Tibial nerve (tissue), 4 donors: ENCODE measurements around the gene BAD. TPM values are rescaled to one million over a fixed set of nuclear protein-coding genes. Genes with fewer than 3 reads are reported as not detected.

Experiments
- DNase-seq, 2 donors: peaks; one replicate each; pipeline ENCODE4 v3.0.0-alpha.2; 2019; ENCODE audit warnings: low spot score in 2 of 2
- H3K27ac ChIP-seq, 4 donors: fragments of 200-600 bp; sonication (generic) in 3 of 4; one replicate each; pipeline ENCODE4 v1.5.1; 2017 to 2019; ENCODE audit warnings: mild to moderate bottlenecking in 1 of 4
- H3K27me3 ChIP-seq, 2 donors: fragments of 200-600 bp; sonication (generic) in 1 of 2; one replicate each; pipeline versions ENCODE4 v1.5.1 to v1.6.0; 2017 to 2019
- H3K36me3 ChIP-seq, 3 donors: fragments of 200-600 bp; sonication (generic); one replicate each; pipeline ENCODE4 v1.5.1; 2018 to 2019
- H3K4me1 ChIP-seq, 4 donors: fragments of 200-600 bp; sonication (generic) in 3 of 4; one replicate each; pipeline ENCODE4 v1.5.1; 2017 to 2019
- H3K4me3 ChIP-seq, 4 donors: fragments of 200-600 bp; sonication (generic) in 3 of 4; one replicate each; pipeline ENCODE4 v1.5.1; 2017 to 2019; ENCODE audit warnings: mild to moderate bottlenecking in 1 of 4, moderate library complexity in 1 of 4
- H3K9me3 ChIP-seq, 4 donors: fragments of 200-600 bp; sonication (generic) in 3 of 4; one replicate each; pipeline ENCODE4 v1.5.1; 2017 to 2019
- CTCF ChIP-seq, 5 experiments: fragments of 200-600 bp in 3 of 5; fragments of 450-650 bp in 2 of 5; sonication (generic) in 3 of 5; IDR thresholded peaks; one replicate each; pipeline ENCODE4 v1.5.1; 2016 to 2019; ENCODE audit warnings: antibody characterized with exemption in 5 of 5, mild to moderate bottlenecking in 3 of 5, moderate library complexity in 2 of 5
- EP300 ChIP-seq, 2 donors: sonication (generic); formaldehyde crosslinking; IDR thresholded peaks; one replicate each; pipeline ENCODE4 v1.6.1; 2017; ENCODE audit warnings: antibody characterized with exemption in 2 of 2, mild to moderate bottlenecking in 1 of 2
- POLR2A ChIP-seq, 2 donors: fragments of 450-650 bp; IDR thresholded peaks; one replicate each; pipeline ENCODE4 v1.6.1; 2017; ENCODE audit warnings: antibody characterized with exemption in 2 of 2, mild to moderate bottlenecking in 2 of 2, moderate library complexity in 2 of 2
- WGBS, 2 donors: methylation state at CpG; one replicate each; pipeline ENCODE4 v1.1.5; 2018; 5-methylcytosine and 5-hydroxymethylcytosine counted together
- total RNA-seq, 4 donors: library from RNA; depleted of rRNA; stranded (reverse); fragments of >200 nt; gene quantifications; one replicate each; pipeline ENCODE4 v1.1.0, GENCODE V29; 2016

The BAD gene
- total RNA-seq, 4 donors from 2014 or later, result 110 to 143 (median 124) TPM

GRCh38 chr11:64304316-64305072, 20.0 kb upstream of the BAD start:
- peaks cover 0 to 45% of the 10 kb centered on the region in 2 donors for H3K27me3 ChIP-seq
- H3K4me3 ChIP-seq, result peak overlapping the region; percentile 55 to 85 (median 72)
- H3K4me1 ChIP-seq, result peaks cover 0 to 47% (median 27%) of the 10 kb centered on the region in 4 donors
- no peaks in the 10 kb centered on the region for H3K9me3 ChIP-seq
- TF ChIP-seq POLR2A (IDR thresholded peaks at IDR 0.05), result no peak
- peak; percentile 81 to 93 (median 84) for TF ChIP-seq CTCF (IDR thresholded peaks at IDR 0.05)
- TF ChIP-seq EP300 (IDR thresholded peaks at IDR 0.05), result peak in 1 of 2 donors; percentile 31
- DNase-seq, result peak; percentile 87 to 94
- peaks cover 0 to 10% (median 0%) of the 10 kb centered on the region in 3 donors for H3K36me3 ChIP-seq
- 1% methylated on average over 38 to 40 of the region's 46 CpGs for WGBS, 2 donors
- peak overlapping the region; percentile 55 to 92 (median 85) for H3K27ac ChIP-seq

- peaks cover 0 to 9% (median 0%) of the 10 kb centered on the region in 3 donors for H3K36me3 ChIP-seq
- H3K27me3 ChIP-seq, result peaks cover 2 to 50% of the 10 kb centered on the region in 2 donors
- WGBS, 2 donors, result 51 to 54% methylated on average over 5 of the region's 5 CpGs
- TF ChIP-seq CTCF (IDR thresholded peaks at IDR 0.05) (no peak), EP300 (IDR thresholded peaks at IDR 0.05) (no peak), POLR2A (IDR thresholded peaks at IDR 0.05) (no peak)
- no peaks in the 10 kb centered on the region for H3K9me3 ChIP-seq
- peak overlapping the region; percentile 55 to 92 (median 85) for H3K27ac ChIP-seq
- H3K4me3 ChIP-seq, result peak overlapping the region in 3 of 4 donors; percentile 68 to 85 (median 76)
- peaks cover 0 to 52% (median 32%) of the 10 kb centered on the region in 4 donors for H3K4me1 ChIP-seq
- DNase-seq, result no peak
These were observed 19.5 kb upstream of the BAD start for GRCh38 chr11:64304032-64304315.

- no peak for DNase-seq
- H3K27me3 ChIP-seq, result peaks cover 2 to 56% of the 10 kb centered on the region in 2 donors
- peak overlapping the region in 1 of 4 donors; percentile 88 for H3K27ac ChIP-seq
- peaks cover 0 to 54% (median 32%) of the 10 kb centered on the region in 4 donors for H3K4me1 ChIP-seq
- TF ChIP-seq POLR2A (IDR thresholded peaks at IDR 0.05) (no peak), EP300 (IDR thresholded peaks at IDR 0.05) (no peak), CTCF (IDR thresholded peaks at IDR 0.05) (no peak)
- no peaks in the 10 kb centered on the region for H3K9me3 ChIP-seq
- H3K4me3 ChIP-seq, result no peak overlapping the region
- 78 to 87% methylated on average over 10 to 13 of the region's 13 CpGs for WGBS, 2 donors
- peaks cover 0 to 7% (median 0%) of the 10 kb centered on the region in 3 donors for H3K36me3 ChIP-seq
These were observed 18.9 kb upstream of the BAD start for GRCh38 chr11:64303109-64304031.

GRCh38 chr11:64299847-64300648, 15.6 kb upstream of the BAD start, which contains the start of gene CATSPERZ:
Gene CATSPERZ, plus strand, starts transcription at chr11:64300358. Its CDS starts 53 bp downstream, at chr11:64300411.
- no peak within 1 kb of the TSS for H3K27ac ChIP-seq
- H3K4me3 ChIP-seq, result peak within 1 kb of the TSS; percentile 29 to 49 (median 30)
- WGBS, 2 donors, result 1 to 10% methylated on average over 29 to 45 of the region's 54 CpGs
- TF ChIP-seq POLR2A (IDR thresholded peaks at IDR 0.05) (no peak), EP300 (IDR thresholded peaks at IDR 0.05) (no peak)
- no peak for DNase-seq
- H3K36me3 ChIP-seq, result no peaks in the 10 kb centered on the region
- H3K27me3 ChIP-seq, result peaks cover 2 to 89% of the 10 kb centered on the region in 2 donors
- H3K9me3 ChIP-seq, result no peaks in the 10 kb centered on the region
- peaks cover 0 to 40% (median 23%) of the 10 kb centered on the region in 4 donors for H3K4me1 ChIP-seq
